Skeletal muscle tissue (tissue), 4 donors: ENCODE measurements around the gene NIPSNAP2. TPM values are rescaled to one million over a fixed set of nuclear protein-coding genes. Genes with fewer than 3 reads are reported as not detected.

Experiments used
- H3K27ac ChIP-seq: one replicate; pipeline ENCODE4 v1.7.0; 2013; ENCODE audit warnings: mild to moderate bottlenecking, low read depth, low read length, inconsistent platforms
- H3K27me3 ChIP-seq, 3 donors: one replicate each; pipeline ENCODE4 v1.7.0; 2013; ENCODE audit warnings: low read length in 3 of 3; ENCODE audit not compliant: control insufficient read depth in 3 of 3, insufficient read depth in 3 of 3
- H3K36me3 ChIP-seq, 3 donors: one replicate each; pipeline ENCODE4 v1.7.0; 2013; ENCODE audit warnings: low read length in 3 of 3; ENCODE audit not compliant: control insufficient read depth in 3 of 3, insufficient read depth in 3 of 3
- H3K4me1 ChIP-seq, 3 donors: one replicate each; pipeline ENCODE4 v1.7.0; 2013; ENCODE audit warnings: low read length in 3 of 3, mild to moderate bottlenecking in 3 of 3; ENCODE audit not compliant: control insufficient read depth in 3 of 3, insufficient read depth in 3 of 3
- H3K4me3 ChIP-seq, 3 donors: one replicate each; pipeline ENCODE4 v1.7.0; 2013; ENCODE audit warnings: low read length in 3 of 3
- H3K9ac ChIP-seq, 3 donors: one replicate each; pipeline ENCODE4 v1.7.0; 2013; ENCODE audit warnings: low read length in 3 of 3, mild to moderate bottlenecking in 3 of 3, moderate library complexity in 2 of 3, low read depth in 1 of 3
- H3K9me3 ChIP-seq, 3 donors: one replicate each; pipeline ENCODE4 v1.7.0; 2013; ENCODE audit warnings: low read length in 3 of 3; ENCODE audit not compliant: control insufficient read depth in 3 of 3
- total RNA-seq: library from RNA; depleted of rRNA; stranded (reverse); fragments of >200 nt; gene quantifications from one replicate; pipeline ENCODE4 v1.2.3, GENCODE V29; 2014
- donor health status: Osteomylitis.

Gene NIPSNAP2
- total RNA-seq, 1 donor from 2014 or later, result 56.4 TPM

DNA sequence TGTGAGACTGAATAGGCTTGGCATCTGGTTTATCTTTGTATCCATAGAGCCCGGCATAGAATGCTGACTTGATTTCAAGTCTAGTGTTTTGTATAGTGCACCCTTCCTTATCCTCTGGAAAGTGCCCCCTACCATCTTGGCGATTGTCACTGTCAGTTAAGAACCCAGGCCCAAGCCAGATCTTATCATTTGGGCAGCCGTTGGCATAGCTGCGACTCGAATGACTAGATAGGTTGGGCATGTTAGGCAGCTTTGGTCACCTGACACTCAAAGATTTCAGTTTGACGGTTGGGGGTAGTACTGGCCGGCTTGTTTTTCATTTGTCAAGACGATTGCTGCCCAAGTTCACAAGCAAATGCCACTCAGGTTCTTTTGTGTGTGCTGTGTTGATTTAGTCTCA lies 6.6 kb downstream of the NIPSNAP2 start:
- peak overlapping the region; percentile 31 to 52 (median 47) for H3K4me3 ChIP-seq

GRCh38 chr7:55973747-55974250 lies 9.4 kb downstream of the NIPSNAP2 start:
- peak overlapping the region; percentile 39 for H3K27ac ChIP-seq
- no peak overlapping the region for H3K9ac ChIP-seq
- H3K4me1 ChIP-seq, result peaks cover 24 to 52% (median 49%) of the 10 kb centered on the region in 3 donors

More for the DNA sequence above, 6.6 kb downstream of the NIPSNAP2 start:
- H3K9ac ChIP-seq, result peak overlapping the region; percentile 42 to 78 (median 47)
- peaks cover 36 to 64% (median 52%) of the 10 kb centered on the region in 3 donors for H3K4me1 ChIP-seq
- H3K27me3 ChIP-seq, result no peaks in the 10 kb centered on the region
- H3K9me3 ChIP-seq, result no peaks in the 10 kb centered on the region
- peaks cover 0 to 6% (median 4%) of the 10 kb centered on the region in 3 donors for H3K36me3 ChIP-seq
- peak overlapping the region; percentile 88 for H3K27ac ChIP-seq

DNA sequence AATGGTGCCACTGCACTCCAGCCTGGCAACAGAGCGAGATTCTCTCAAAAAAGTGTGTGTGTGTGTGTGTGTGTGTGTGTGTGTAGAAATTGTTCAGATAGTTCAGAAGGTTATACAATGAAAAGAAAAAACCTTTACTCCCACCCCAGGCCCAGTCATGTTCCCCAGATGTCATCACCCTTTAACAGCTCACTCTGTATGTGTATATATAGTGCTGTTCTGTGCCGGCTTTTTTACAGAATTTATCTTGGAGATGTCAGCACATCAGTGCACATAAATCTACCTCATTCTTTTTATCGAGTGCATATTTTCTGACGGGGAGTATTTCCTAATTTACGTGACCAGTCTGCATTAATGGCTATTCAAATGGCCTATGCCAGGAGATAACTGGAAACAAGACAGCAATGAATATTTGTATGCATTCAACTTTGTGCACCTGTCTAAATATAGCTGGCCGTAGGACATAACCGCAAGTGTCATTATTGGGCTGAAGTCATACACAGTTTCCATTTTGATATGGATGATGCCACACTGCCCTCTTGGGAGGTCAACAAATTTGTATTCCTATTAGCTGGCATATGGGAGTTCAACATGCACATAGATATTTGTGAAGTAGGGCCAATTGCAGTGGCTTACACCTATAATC lies 11.7 kb downstream of the NIPSNAP2 start:
- peak overlapping the region in 1 of 3 donors; percentile 29 for H3K4me3 ChIP-seq
- H3K4me1 ChIP-seq, result peaks cover 10 to 34% (median 28%) of the 10 kb centered on the region in 3 donors
- H3K9me3 ChIP-seq, result no peaks in the 10 kb centered on the region
- H3K9ac ChIP-seq, result peak overlapping the region in 1 of 3 donors; percentile 25
- H3K27ac ChIP-seq, result peak overlapping the region; percentile 73
- peaks cover 17 to 30% (median 21%) of the 10 kb centered on the region in 3 donors for H3K36me3 ChIP-seq
- no peaks in the 10 kb centered on the region for H3K27me3 ChIP-seq

More at GRCh38 chr7:55973747-55974250, 9.4 kb downstream of the NIPSNAP2 start:
- H3K36me3 ChIP-seq, result peaks cover 0 to 12% (median 10%) of the 10 kb centered on the region in 3 donors
- H3K9me3 ChIP-seq, result no peaks in the 10 kb centered on the region
- no peaks in the 10 kb centered on the region for H3K27me3 ChIP-seq
- no peak overlapping the region for H3K4me3 ChIP-seq

DNA sequence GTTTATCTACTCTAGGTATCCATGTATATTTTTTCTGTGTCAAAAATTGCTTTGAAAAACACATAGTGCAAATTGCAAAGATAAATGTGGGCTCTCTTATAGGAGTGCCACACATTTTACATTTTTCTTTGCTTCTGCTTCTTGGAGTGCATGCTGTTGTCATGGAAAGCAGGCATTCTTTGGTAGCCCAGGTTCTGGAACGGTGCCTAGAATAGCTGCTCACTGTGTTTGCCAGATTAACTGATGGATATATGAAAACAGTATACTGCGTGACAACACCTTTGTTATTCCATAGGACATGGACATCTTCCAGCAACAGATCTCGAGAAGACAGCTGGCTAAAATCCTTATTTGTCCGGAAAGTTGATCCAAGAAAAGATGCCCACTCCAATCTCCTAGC lies 13.4 kb downstream of the NIPSNAP2 start:
- H3K9ac ChIP-seq, result no peak overlapping the region
- no peaks in the 10 kb centered on the region for H3K9me3 ChIP-seq
- H3K27me3 ChIP-seq, result no peaks in the 10 kb centered on the region
- no peak overlapping the region for H3K4me3 ChIP-seq
- H3K4me1 ChIP-seq, result peaks cover 6 to 26% (median 15%) of the 10 kb centered on the region in 3 donors
- peaks cover 26 to 44% (median 33%) of the 10 kb centered on the region in 3 donors for H3K36me3 ChIP-seq
- no peak overlapping the region for H3K27ac ChIP-seq

DNA sequence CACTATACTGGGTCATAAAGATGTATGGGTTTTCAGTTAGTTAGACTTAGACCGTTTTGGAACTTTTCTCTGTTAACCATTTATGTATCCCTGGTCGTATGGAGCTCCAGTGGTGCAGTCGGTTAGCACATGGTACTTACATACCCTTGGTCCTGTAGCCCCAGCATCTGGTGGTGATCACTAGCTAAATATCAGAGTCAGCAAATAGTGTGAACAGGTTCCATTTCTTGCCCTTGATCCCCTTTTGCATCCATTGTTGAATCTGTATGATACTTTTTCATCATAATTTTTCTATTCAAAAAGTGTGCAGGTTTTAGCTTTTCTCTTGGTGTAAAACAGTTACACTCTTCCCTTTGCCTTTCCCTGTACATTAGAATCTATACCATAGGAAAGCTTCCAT lies 15.9 kb downstream of the NIPSNAP2 start:
- H3K4me3 ChIP-seq, result no peak overlapping the region
- peaks cover 3 to 22% (median 9%) of the 10 kb centered on the region in 3 donors for H3K4me1 ChIP-seq
- no peak overlapping the region for H3K9ac ChIP-seq
- H3K27ac ChIP-seq, result no peak overlapping the region
- H3K9me3 ChIP-seq, result no peaks in the 10 kb centered on the region
- peaks cover 43 to 62% (median 48%) of the 10 kb centered on the region in 3 donors for H3K36me3 ChIP-seq
- H3K27me3 ChIP-seq, result no peaks in the 10 kb centered on the region

- H3K27ac ChIP-seq, result no peak overlapping the region
- H3K4me1 ChIP-seq, result no peaks in the 10 kb centered on the region
- H3K27me3 ChIP-seq, result no peaks in the 10 kb centered on the region
- H3K9me3 ChIP-seq, result no peaks in the 10 kb centered on the region
- H3K9ac ChIP-seq, result no peak overlapping the region
- no peak overlapping the region for H3K4me3 ChIP-seq
- H3K36me3 ChIP-seq, result peaks cover 48 to 73% (median 65%) of the 10 kb centered on the region in 3 donors
Observed at GRCh38 chr7:55983537-55983936, 19.2 kb downstream of the NIPSNAP2 start.

DNA sequence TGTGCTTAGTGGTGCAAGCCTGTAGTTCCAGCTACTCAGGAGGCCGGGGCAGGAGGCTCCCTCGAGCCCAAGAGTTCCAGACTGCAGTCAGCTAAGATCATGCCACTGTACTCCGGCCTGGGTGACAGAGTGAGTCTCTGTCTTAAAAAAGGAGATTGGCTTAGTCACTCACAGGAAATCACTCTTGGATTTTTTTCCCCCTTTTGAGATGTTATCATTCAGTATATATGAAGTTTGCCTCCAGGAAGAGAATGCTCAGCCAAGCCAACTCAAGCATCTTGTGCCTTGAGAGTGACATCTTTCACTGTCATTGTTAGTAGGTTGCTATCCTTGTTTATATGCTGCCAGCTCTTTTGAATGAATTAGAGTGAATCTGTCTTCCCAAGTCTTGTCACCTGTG lies 28.0 kb downstream of the NIPSNAP2 start:
- Histone ChIP-seq H3K9me3 (no peaks in the 10 kb centered on the region), H3K27ac (no peak overlapping the region), H3K9ac (no peak overlapping the region), H3K4me1 (no peaks in the 10 kb centered on the region), H3K4me3 (no peak overlapping the region), H3K27me3 (no peaks in the 10 kb centered on the region), H3K36me3 (peaks cover 40 to 55% (median 48%) of the 10 kb centered on the region in 3 donors)

GRCh38 chr7:55996856-55997500 lies 32.6 kb downstream of the NIPSNAP2 start:
- no peaks in the 10 kb centered on the region for H3K27me3 ChIP-seq
- H3K27ac ChIP-seq, result no peak overlapping the region
- no peak overlapping the region for H3K4me3 ChIP-seq
- no peak overlapping the region for H3K9ac ChIP-seq
- H3K9me3 ChIP-seq, result no peaks in the 10 kb centered on the region
- peaks cover 39 to 59% (median 57%) of the 10 kb centered on the region in 3 donors for H3K36me3 ChIP-seq
- no peaks in the 10 kb centered on the region for H3K4me1 ChIP-seq

GRCh38 chr7:56003749-56004148 lies 39.4 kb downstream of the NIPSNAP2 start:
- Histone ChIP-seq H3K9ac (no peak overlapping the region), H3K9me3 (no peaks in the 10 kb centered on the region), H3K27ac (no peak overlapping the region), H3K4me1 (no peaks in the 10 kb centered on the region), H3K36me3 (peaks cover 4 to 14% (median 11%) of the 10 kb centered on the region in 3 donors), H3K4me3 (no peak overlapping the region), H3K27me3 (no peaks in the 10 kb centered on the region)

- Histone ChIP-seq H3K4me1 (peaks cover 0 to 3% (median 2%) of the 10 kb centered on the region in 3 donors), H3K27ac (no peak overlapping the region), H3K4me3 (no peak overlapping the region), H3K9ac (no peak overlapping the region), H3K27me3 (no peaks in the 10 kb centered on the region), H3K36me3 (no peaks in the 10 kb centered on the region), H3K9me3 (no peaks in the 10 kb centered on the region)
Observed at GRCh38 chr7:56007167-56007652, 42.8 kb downstream of the NIPSNAP2 start.
